Activated CD4-positive, alpha-beta T cell treated with anti-CD3 and anti-CD28 coated beads, Interleukin-2, amount 50 U/mL, for 1 hour (primary cell): ENCODE data around the gene FOCAD.
"Not testable (repeated sequence)": the region's sequence is repeated elsewhere in the genome, so short reads cannot be mapped to it uniquely, and the experiment has no call there.

Experiments
- DNase-seq: peaks from one replicate; pipeline ENCODE4 v3.0.0-alpha.2; 2020

FOCAD gene

GRCh38 chr9:20684035-20684874 lies at the start of gene FOCAD:
Gene FOCAD (plus strand): TSS chr9:20684259. CDS start chr9:20715354, 31,095 bp downstream.
- peak; percentile 94 for DNase-seq

GRCh38 chr9:20634895-20635294 lies 49.2 kb upstream of the FOCAD start:
- DNase-seq = no peak

GRCh38 chr9:20636888-20637440 lies 47.1 kb upstream of the FOCAD start:
- DNase-seq = no peak

- peak; percentile 84 for DNase-seq
Observed at GRCh38 chr9:20640331-20641187, 43.5 kb upstream of the FOCAD start.

GRCh38 chr9:20642045-20642444 lies 42.0 kb upstream of the FOCAD start:
- DNase-seq = no peak

- no peak for DNase-seq
Observed at GRCh38 chr9:20643660-20644059, 40.4 kb upstream of the FOCAD start.

- DNase-seq = no peak
Observed at GRCh38 chr9:20646656-20647055, 37.4 kb upstream of the FOCAD start.

GRCh38 chr9:20649381-20649780 lies 34.7 kb upstream of the FOCAD start:
- DNase-seq = no peak

- DNase-seq = no peak
Observed at GRCh38 chr9:20650313-20650712, 33.7 kb upstream of the FOCAD start.

- DNase-seq = no peak
Observed at GRCh38 chr9:20650750-20651299, 33.2 kb upstream of the FOCAD start.

- DNase-seq = no peak
Observed at GRCh38 chr9:20651939-20652338, 32.1 kb upstream of the FOCAD start.

GRCh38 chr9:20658246-20658667 lies 25.8 kb upstream of the FOCAD start:
- peak; percentile 30 for DNase-seq

GRCh38 chr9:20658677-20659473 lies 25.2 kb upstream of the FOCAD start:
- no peak for DNase-seq

- DNase-seq = no peak
Observed at GRCh38 chr9:20659474-20659967, 24.5 kb upstream of the FOCAD start.

- no peak for DNase-seq
Observed at GRCh38 chr9:20662156-20662555, 21.9 kb upstream of the FOCAD start.

- DNase-seq = no peak
Observed at GRCh38 chr9:20663133-20663532, 20.9 kb upstream of the FOCAD start.

GRCh38 chr9:20664501-20664900 lies 19.6 kb upstream of the FOCAD start:
- no peak for DNase-seq

GRCh38 chr9:20670395-20670794 lies 13.7 kb upstream of the FOCAD start:
- DNase-seq = no peak

GRCh38 chr9:20671635-20672034 lies 12.4 kb upstream of the FOCAD start:
- no peak for DNase-seq

- DNase-seq = not testable (repeated sequence)
Observed at GRCh38 chr9:20673537-20673936, 10.5 kb upstream of the FOCAD start.

- no peak for DNase-seq
Observed at GRCh38 chr9:20681467-20681866, 2.6 kb upstream of the FOCAD start.

GRCh38 chr9:20683351-20684034 lies 566 bp upstream of the FOCAD start:
- DNase-seq = peak; percentile 43
